HG03571 (cell line): ENCODE data around the gene FBXO40.

ENCODE experiments used
- ATAC-seq: cut with Tn5 transposase; IDR thresholded peaks from one replicate; pipeline ENCODE4 v1.9.1; 2021; ENCODE audit not compliant: unreplicated experiment

The FBXO40 gene

DNA sequence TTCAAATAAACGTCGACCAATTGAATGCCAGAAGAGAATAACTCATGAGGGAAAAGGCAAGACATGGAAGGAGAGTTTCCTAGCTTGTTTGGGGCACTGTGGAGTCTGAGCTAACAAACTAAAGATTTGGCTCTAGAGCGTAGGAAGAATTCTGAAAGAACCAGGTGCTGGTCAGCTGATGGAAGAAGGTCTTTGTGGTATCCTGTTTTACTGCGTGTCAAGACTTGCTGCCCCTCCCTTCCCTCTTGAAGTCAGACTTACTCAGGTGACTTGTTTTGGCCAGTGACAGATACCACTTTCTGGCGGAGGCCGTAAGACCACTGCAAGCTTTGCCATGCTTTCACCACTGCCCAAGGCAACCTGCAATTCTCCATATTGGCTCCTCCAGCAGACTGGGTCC lies 68.2 kb downstream of the FBXO40 start:
- ATAC-seq: no peak

DNA sequence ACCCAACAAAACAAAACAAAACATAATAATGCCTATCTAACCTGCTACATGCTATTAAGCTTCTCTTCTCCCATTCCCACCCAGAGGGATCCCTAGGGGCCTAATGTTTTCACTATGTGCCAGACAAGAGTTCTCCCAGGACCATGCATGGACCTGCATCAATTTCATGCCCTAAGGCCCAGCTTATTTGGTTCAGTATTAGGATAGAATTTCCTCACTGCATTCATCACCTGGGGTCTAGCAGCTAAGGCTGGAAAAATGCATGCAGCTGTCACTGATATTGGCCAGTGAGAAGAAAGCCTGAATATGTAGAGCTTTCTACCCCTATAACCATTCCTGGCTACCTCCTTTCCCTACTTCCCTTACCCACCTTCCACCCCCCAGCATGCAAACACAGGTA lies 69.6 kb downstream of the FBXO40 start:
- no peak for ATAC-seq

DNA sequence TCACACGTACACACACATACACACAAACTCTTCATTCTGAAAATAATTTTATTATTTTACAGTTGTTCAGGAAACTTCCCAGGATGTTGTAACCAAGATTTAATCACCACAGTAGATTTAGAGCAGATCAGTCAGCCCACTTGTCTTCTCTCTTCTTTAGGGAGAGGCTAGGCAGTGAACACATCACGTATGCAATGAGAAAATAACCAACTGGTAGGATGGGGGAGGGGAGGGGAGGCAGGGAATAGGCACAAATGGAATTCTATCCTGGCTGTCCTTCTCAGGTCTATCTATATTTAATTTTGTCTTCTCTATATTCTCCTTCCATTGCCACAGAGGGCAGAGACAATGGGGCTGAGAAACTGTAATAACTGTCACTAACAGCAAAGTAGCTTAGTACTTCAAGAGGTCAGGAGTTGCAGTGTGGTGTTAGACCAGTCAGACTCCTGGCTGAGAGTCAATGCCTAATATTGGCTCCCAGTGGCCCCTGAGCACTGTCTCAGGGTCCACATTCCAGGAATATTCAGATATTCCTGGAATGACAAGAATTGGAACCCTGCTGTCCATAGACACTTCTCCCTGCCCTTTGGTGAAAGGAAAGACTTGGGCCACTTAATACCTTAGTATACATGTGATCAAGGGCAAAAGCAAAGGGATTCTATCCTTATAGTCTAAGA lies 70.1 kb downstream of the FBXO40 start:
- no peak for ATAC-seq

DNA sequence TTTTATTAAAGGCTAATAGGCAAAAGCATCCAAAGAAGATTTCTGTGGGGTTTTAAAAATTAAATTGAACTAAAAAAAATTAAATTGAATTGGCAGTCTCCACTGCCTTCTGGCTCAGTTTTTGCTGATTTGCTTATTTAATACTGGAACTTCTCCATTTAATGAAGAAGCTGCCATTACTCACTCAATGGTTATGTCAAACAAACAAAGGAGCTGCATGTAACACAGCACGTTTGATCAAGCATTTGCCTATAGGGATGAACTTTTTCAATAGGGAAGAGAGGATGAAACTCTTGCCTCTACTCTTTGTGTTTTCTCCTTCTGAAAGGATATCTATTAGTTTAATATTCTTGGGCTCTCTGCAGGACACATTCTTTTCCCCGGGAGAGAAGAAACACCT lies 72.3 kb downstream of the FBXO40 start:
- ATAC-seq: no peak

DNA sequence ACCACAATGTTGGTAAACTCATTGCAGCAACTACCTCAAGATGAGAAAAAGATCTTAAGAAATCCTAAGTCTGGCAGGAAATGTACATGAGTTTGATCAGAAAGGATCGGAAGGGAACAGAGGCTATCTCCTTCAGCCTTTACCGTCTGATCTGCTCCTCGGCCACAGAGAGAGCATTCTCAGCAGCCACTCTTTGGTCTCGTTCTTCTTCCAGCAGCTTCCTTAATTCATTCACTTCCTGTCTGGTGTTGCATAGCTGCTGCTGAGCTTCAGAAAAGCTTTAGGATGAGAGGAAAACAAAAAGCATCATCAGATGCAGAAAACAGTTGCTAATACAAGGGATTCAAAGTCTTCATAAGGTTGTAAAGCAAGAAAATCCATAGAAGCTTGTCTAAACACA lies 74.2 kb downstream of the FBXO40 start:
- ATAC-seq: no peak

- no peak for ATAC-seq
These were observed 77.5 kb downstream of the FBXO40 start for GRCh38 chr3:121670676-121671075.

GRCh38 chr3:121677141-121677540 lies 84.0 kb downstream of the FBXO40 start:
- ATAC-seq: no peak
